HuH-7.5 (cell line): Measurements from ENCODE around the gene FRAT1.
"Not testable (repeated sequence)": the region's sequence is repeated elsewhere in the genome, so short reads cannot be mapped to it uniquely, and the experiment has no call there.

ENCODE experiments used
- DNase-seq: peaks from one replicate; pipeline ENCODE4 v3.0.0; 2011; ENCODE audit warnings: low spot score

Gene FRAT1

DNA sequence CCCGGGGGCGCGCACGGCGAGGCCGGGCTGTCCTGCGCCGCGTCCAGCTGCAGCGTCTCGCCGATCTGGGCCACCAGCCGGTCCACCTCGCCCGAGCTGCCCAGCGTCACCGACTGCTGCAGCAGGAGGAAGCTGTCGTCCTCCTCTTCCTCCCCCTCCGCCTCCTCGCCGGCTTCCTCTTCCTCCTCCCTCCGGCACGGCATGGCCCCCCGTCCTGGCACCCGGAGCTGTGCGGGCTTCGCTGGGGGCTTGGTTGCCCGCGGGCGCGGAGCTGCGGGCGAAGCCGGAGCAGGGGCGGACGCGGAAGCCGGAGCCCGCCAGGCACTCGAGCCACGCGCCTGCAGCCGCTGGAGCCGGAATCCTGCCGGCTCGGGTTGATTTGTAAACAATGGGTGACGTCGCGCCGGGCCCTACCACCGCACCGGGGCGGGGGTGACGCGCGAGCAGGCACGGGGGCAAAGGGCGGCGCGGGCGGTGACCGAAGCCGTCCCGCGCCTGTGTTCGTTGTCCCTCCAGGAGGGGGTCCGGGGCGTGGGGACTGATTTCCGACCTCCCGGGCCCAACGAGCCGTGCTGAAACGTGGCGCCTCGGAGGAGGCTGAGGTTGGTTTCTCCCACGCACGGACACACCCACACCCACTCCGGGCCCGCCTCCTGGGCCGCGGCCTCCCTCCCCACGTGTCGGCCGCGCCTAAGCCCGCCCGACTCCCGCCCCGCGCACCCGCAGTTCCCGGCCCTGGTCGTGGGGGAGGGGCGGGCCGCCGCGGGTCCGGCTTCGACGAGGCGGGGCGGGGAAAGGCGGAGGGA is 15.5 kb downstream of the FRAT1 start, which contains the start of gene FRAT2:
TSS of gene FRAT2 (minus strand) at position 360 of the 806 bp plus-strand sequence. CDS start at position 203, 157 bp downstream.
- peak; percentile 93 for DNase-seq

DNA sequence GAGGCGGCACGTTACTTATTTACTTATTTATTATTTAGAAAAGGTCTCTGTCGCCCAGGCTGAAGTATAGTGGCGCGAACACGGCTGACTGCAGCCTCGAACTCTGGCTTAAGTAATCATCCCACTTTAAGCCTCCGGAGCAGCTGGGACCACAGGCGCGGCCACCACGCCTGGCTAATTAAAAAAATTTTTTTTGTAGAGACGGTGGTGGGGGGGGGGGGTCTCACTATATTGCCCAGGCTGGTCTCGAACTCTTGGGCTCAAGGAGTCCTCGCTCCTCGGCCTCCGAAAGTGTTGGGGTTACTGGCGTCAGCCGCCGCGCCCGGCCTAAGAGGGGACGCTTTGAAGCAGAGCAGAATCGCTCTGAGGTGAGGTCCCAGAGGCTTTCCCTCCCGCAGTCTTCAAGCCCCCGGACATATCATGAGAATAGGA is 16.1 kb downstream of the FRAT1 start:
- DNase-seq: no peak

DNA sequence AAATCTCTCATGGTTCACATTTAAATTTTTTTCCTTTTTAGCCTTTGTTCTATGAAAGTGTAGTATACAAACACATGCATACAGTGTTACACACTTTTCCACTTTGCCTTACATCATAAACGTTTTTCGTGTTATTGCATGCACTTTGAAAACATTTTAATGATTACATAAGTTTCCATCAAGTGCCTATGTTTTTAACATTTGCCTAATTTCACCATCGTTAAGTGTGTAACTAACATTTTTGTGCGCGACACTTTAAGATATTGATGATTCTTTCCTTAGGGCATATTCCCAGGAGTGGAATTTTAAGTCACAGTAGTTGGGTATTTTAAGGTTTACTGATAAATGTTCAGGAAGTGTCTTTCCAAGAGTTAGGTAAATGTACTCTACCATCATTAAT is 16.9 kb downstream of the FRAT1 start:
- no peak for DNase-seq

DNA sequence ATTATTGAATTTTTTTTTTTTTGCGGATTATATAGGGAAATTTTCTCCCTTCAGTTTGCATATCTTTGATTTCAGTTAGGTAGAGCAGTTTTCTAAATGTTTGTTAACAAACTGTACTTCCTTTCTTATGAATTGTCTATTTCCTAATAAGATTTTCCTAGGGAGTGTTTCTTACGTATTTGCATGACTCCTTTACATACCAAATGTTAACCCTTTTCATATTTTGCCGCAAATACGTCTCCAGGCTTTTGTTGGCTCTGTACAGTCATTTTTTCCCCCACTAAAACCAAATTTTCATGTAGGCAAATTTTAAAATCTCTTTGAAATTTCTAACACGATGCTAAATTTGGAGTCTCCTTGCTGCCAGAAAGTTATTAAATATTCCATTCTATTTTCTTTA is 17.4 kb downstream of the FRAT1 start:
- no peak for DNase-seq

GRCh38 chr10:97336942-97337831 is 18.1 kb downstream of the FRAT1 start:
- DNase-seq: no peak

DNA sequence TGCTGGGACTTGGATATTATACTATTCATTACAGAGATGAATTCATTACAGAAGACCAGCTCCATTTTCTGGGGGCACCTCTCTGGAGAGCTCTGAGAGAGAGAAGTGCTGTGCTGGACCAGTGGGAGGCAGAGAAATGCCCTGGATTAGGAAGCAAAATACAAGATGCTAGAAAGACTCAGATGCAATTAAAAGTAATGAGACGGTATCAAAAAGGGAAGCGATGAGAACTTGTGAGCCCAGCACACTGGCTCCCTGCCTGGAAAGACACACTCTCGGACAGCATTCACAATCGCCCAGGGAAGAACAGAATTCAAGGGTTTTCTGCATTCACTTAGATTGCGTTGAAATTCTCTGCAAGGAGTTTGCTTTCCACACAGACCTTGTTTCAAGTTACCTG is 19.0 kb downstream of the FRAT1 start:
- DNase-seq: no peak

DNA sequence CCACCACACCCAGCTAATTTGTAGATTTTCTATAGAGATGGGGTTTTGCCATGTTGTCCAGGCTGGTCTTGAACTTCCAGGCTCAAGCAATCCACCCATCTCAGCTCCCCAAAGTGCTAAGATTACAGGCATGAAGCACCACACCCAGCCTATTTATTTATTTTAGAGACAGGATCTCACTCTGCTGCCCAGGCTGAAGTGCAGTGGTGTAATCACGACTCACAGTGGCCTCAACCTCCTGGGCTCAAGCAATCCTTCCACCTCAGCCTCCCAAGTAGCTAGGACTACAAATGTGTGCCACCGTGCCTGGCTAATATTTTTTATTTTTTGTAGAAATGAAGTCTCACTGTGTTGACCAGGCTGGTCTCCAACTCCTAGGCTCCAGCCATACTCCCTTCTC is 22.3 kb downstream of the FRAT1 start:
- no peak for DNase-seq

DNA sequence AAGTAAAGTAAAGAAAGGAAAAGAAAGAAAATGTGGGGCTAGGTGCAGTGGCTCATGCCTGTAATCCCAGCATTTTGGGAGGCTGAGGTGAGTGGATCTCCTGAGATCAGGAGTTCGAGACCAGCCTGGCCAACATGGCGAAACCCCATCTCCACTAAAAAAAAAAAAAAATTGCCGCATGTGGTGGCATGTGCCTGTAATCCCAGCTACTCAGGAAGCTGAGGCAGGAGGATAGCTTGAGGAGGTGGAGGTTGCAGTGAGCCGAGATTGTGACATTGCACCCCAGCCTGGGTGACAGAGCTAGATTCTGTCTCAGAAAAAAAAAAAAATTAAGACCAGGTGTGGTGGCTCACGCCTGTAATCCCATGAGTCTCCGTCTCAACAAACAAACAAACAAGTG is 24.6 kb downstream of the FRAT1 start:
- not testable (repeated sequence) for DNase-seq

- DNase-seq: no peak
These were observed 28.2 kb downstream of the FRAT1 start for GRCh38 chr10:97347317-97347716.

GRCh38 chr10:97349752-97350513 is 30.9 kb downstream of the FRAT1 start:
- DNase-seq: no peak

DNA sequence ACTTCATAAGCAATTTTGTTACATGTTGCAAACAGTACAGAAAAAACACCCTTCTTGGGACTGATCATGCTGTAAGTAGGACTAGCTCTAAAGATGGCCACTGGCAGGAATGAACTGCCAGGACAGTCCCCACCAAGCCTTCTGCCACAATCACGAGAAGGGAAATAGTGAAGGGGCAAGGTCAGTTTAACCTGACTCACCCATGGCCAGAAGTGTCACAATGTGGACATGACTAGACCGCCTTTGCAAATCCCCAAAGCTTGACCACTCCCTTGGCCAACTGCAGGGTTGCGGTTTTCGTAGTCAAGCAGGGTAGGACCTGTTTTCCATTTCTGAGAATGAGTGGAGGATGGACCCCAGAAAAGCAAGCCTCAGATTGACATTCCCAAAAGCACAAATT is 34.9 kb downstream of the FRAT1 start:
- no peak for DNase-seq

GRCh38 chr10:97355571-97355975 is 36.5 kb downstream of the FRAT1 start:
- peak; percentile 32 for DNase-seq

- DNase-seq: no peak
These were observed 37.3 kb downstream of the FRAT1 start for GRCh38 chr10:97356318-97356914.

DNA sequence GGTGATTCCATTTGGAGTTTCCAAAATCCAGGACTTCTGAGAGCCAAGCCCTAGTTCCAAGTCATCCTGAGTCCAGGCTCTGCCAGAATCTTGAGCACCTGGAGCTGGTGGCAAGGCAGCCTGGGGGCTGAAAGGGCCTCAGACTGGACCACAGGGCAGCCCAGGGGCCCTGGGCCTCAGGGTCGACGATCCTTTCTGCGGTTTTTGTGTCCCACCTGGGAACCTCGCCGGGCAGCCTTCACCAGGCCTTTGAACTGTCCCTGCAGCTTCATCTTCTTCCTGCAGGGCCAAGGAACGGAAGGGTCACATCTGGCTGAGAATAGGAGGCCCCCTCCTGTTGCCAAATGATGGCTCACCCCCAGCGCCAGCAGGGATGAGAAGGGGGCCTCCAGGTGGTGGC is 37.8 kb downstream of the FRAT1 start:
- no peak for DNase-seq

- DNase-seq: no peak
These were observed 39.3 kb downstream of the FRAT1 start for GRCh38 chr10:97358349-97358748.

DNA sequence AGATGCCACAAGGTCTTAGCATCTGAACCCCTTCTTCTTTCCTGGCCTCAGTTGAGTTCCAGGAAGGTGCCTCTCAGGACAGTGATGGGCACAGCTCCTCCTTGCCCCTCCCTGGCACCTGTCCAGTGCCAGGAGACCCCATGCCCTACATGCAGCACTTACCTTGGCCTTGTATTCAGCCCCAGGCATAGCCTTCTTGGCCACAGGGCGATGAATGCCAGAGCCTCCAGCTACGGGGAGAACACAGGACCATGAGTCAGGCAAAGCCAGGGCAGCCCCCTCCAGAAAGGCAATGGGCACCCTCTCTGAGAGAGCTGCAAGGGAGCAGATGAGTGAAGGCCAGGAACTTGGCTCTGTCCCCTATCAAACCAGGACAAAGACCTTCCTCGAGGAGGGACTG is 39.7 kb downstream of the FRAT1 start:
- DNase-seq: no peak

- no peak for DNase-seq
These were observed 41.9 kb downstream of the FRAT1 start for GRCh38 chr10:97360705-97361536.

- no peak for DNase-seq
These were observed 42.4 kb downstream of the FRAT1 start for GRCh38 chr10:97361537-97361901.

GRCh38 chr10:97362310-97363033 is 43.4 kb downstream of the FRAT1 start:
- no peak for DNase-seq

DNA sequence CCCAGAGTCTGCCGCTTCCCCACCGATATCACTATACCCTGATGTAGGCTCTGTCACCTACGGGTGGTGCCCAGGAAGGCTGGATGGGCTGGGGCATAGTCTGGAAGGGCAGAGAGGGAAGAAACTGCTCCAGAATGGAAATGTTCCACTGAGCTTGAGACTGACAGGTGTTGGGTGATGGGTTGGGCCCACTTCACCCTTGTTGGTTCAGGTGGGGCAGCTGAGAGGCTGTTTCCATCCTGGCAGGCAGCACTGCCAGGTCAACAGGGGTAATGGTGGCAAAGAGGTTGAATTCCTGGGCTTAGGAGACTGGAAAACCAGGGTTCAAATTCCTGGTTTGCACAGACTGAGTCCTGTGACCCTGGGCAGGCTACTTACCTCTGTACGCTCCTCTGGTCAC is 44.0 kb downstream of the FRAT1 start:
- DNase-seq: no peak
